Panc1 (cell line): ENCODE measurements around the gene ZNF33B.

Experiments
- POLR2AphosphoS5 ChIP-seq: IDR thresholded peaks from 2 replicates; pipeline ENCODE4 v1.6.1; 2012; ENCODE audit warnings: mild to moderate bottlenecking, low read depth, low read length, moderate library complexity
- REST ChIP-seq, 2 experiments: IDR thresholded peaks; 2 replicates each; pipeline ENCODE4 v1.6.1; 2011 to 2012; ENCODE audit warnings: low read depth in 2 of 2, control low read depth in 1 of 2, low read length in 1 of 2, mild to moderate bottlenecking in 1 of 2, moderate library complexity in 1 of 2; ENCODE audit not compliant: insufficient read depth in 1 of 2
- SIN3A ChIP-seq: IDR thresholded peaks from 2 replicates; pipeline ENCODE4 v1.6.1; 2012; ENCODE audit warnings: low read depth, mild to moderate bottlenecking, low read length, moderate library complexity, borderline replicate concordance; ENCODE audit not compliant: insufficient read depth
- TF ChIP-seq, protein P1 (sequence below): fragments of 450-650 bp; IDR thresholded peaks from 2 replicates; pipeline ENCODE4 v1.5.1; 2017; ENCODE audit warnings: mild to moderate bottlenecking

- TF ChIP-seq, protein P1, sequence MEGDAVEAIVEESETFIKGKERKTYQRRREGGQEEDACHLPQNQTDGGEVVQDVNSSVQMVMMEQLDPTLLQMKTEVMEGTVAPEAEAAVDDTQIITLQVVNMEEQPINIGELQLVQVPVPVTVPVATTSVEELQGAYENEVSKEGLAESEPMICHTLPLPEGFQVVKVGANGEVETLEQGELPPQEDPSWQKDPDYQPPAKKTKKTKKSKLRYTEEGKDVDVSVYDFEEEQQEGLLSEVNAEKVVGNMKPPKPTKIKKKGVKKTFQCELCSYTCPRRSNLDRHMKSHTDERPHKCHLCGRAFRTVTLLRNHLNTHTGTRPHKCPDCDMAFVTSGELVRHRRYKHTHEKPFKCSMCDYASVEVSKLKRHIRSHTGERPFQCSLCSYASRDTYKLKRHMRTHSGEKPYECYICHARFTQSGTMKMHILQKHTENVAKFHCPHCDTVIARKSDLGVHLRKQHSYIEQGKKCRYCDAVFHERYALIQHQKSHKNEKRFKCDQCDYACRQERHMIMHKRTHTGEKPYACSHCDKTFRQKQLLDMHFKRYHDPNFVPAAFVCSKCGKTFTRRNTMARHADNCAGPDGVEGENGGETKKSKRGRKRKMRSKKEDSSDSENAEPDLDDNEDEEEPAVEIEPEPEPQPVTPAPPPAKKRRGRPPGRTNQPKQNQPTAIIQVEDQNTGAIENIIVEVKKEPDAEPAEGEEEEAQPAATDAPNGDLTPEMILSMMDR: no peak
- TF ChIP-seq POLR2AphosphoS5 (no peak), REST (IDR thresholded peaks at IDR 0.05; ENCODE audit: insufficient read depth in 1 of 2, low read depth in 2 of 2, low read length in 1 of 2) (no peak), SIN3A (no peak)
Measured at GRCh38 chr10:42596196-42596595, 42.2 kb downstream of the ZNF33B start.
